ENCODE measurements around the gene HYAL1. TPM values are rescaled to one million over a fixed set of nuclear protein-coding genes. Genes with fewer than 3 reads are reported as not detected.
A peak's percentile ranks its signal among the peaks of the same experiment; 100 is the strongest.

The HYAL1 gene
- total RNA-seq, 1 experiment from 2014 or later = 0.37 TPM

DNA sequence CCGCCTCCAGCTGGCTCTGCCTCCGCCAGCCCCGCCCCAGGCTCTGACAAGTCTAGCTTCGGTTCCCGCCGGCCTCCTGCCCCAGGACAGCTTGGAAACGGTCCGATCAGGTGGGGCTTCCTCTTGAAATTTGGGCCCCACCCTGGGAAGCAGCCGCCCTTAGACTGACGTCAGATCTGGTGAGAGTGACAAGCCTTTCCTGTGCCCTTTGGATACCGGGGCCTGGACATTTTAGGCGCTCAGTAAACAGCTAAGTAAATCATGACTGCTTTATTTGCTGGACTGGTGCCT, 3.8 kb downstream of the HYAL1 start:
- no peak for DNase-seq (ENCODE audit: low spot score)
- H3K27ac ChIP-seq (ENCODE audit: low read depth, low read length, poor library complexity, severe bottlenecking) = peak overlapping the region; percentile 70
- H3K36me3 ChIP-seq (ENCODE audit: insufficient read depth, low read length, poor library complexity, severe bottlenecking) = no peaks in the 10 kb centered on the region
- POLR2A ChIA-PET (ENCODE audit: low non-redundant PET) = interaction anchor here (0.9 kb wide), 1 partner anchor 29 kb away, joined by 5 read pairs; no protein-coding TSS in a partner anchor
- H3K4me1 ChIP-seq (ENCODE audit: insufficient read depth, low read length, poor library complexity, severe bottlenecking) = peaks cover 5% of the 10 kb centered on the region
- no peaks in the 10 kb centered on the region for H3K9me3 ChIP-seq (ENCODE audit: low read depth, low read length, poor library complexity, severe bottlenecking)
- BruUV-seq (replicated peaks) = no TSS peak
- TF ChIP-seq, protein P1, sequence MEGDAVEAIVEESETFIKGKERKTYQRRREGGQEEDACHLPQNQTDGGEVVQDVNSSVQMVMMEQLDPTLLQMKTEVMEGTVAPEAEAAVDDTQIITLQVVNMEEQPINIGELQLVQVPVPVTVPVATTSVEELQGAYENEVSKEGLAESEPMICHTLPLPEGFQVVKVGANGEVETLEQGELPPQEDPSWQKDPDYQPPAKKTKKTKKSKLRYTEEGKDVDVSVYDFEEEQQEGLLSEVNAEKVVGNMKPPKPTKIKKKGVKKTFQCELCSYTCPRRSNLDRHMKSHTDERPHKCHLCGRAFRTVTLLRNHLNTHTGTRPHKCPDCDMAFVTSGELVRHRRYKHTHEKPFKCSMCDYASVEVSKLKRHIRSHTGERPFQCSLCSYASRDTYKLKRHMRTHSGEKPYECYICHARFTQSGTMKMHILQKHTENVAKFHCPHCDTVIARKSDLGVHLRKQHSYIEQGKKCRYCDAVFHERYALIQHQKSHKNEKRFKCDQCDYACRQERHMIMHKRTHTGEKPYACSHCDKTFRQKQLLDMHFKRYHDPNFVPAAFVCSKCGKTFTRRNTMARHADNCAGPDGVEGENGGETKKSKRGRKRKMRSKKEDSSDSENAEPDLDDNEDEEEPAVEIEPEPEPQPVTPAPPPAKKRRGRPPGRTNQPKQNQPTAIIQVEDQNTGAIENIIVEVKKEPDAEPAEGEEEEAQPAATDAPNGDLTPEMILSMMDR (conservative IDR thresholded peaks at IDR 0.05; ENCODE audit: low read depth, low read length) = no peak
- TF ChIP-seq EZH2 (IDR thresholded peaks at IDR 0.05; ENCODE audit: borderline replicate concordance, low read depth, low read length, poor library complexity, severe bottlenecking) = no peak
- H3K27me3 ChIP-seq (replicated peaks; ENCODE audit: insufficient read depth, low read depth, low read length, poor library complexity) = no peaks in the 10 kb centered on the region
- intact Hi-C loops (cut with micrococcal nuclease; ENCODE audit: unreplicated experiment) = no loop called here
- H3K4me3 ChIP-seq (ENCODE audit: low read depth, low read length, poor library complexity, severe bottlenecking) = peak overlapping the region; percentile 68
- CTCF ChIA-PET = interaction anchor here (0.9 kb wide), 1 partner anchor 18 kb away, joined by 14 read pairs; no protein-coding TSS in a partner anchor

DNA sequence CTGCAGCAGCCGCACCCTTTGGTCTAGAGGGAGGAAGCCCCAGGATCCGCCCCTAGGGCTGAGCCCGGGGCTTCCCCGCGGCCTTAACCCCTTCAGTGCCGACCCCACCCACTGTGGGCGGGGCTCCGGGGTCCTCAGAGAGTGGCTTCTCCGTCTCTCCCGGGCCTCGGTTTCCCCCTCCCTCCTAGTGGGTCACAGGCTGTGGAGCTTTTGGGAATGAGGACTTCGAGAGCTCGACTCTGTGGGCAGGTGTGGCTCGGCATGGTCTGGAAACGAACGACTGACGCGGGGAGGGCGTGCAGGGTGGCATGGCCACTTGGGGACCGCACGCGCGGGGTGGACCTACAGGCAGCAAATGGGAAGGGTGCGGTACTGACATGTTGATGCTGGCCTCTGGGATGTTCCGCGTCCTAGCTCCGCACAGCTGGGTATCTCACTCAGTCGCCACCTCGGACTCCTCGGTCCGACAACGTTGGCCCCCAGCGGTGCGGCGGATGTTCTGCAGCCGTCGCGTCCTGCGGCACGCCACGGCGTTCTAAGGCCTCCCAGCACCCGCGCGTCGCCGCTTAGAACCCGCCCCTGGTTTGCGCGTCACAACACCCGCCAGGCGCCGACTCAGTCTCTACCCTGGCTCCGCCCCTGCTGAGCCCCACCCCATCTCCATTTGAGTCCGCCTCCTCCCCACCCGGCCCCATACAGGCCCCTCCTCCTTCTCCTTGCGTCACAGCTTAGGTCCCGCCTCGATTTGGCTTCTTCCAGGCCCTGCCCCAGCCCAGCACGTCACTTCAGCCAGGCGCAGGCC, 4.3 kb downstream of the HYAL1 start, which contains the start of the genes HYAL3 and NAA80:
Gene HYAL3, minus strand, starts transcription at position 570 of the 802 bp plus-strand sequence. CDS start 3,803 bp downstream, outside the sequence.
Gene NAA80, minus strand, starts transcription at position 570 of the 802 bp plus-strand sequence. CDS start 1,942 bp downstream, outside the sequence.
- POLR2A ChIA-PET (ENCODE audit: low non-redundant PET) = interaction anchor here (0.9 kb wide), 1 partner anchor 30 kb away, joined by 5 read pairs; no protein-coding TSS in a partner anchor
- Histone ChIP-seq H3K4me3 (ENCODE audit: low read depth, low read length, poor library complexity, severe bottlenecking) (peak within 1 kb of the TSS; percentile 68), H3K27me3 (replicated peaks; ENCODE audit: insufficient read depth, low read depth, low read length, poor library complexity) (no peaks in the 10 kb centered on the region), H3K4me1 (ENCODE audit: insufficient read depth, low read length, poor library complexity, severe bottlenecking) (peaks cover 5% of the 10 kb centered on the region), H3K36me3 (ENCODE audit: insufficient read depth, low read length, poor library complexity, severe bottlenecking) (no peaks in the 10 kb centered on the region), H3K9me3 (ENCODE audit: low read depth, low read length, poor library complexity, severe bottlenecking) (no peaks in the 10 kb centered on the region), H3K27ac (ENCODE audit: low read depth, low read length, poor library complexity, severe bottlenecking) (peak within 1 kb of the TSS; percentile 82)
- intact Hi-C loops (cut with micrococcal nuclease; ENCODE audit: unreplicated experiment) = no loop called here
- TF ChIP-seq, protein P1 (conservative IDR thresholded peaks at IDR 0.05; ENCODE audit: low read depth, low read length) = 0 out of 2 replicates have a peak, but pooled peaks have one; percentile 21
- no peak for TF ChIP-seq EZH2 (IDR thresholded peaks at IDR 0.05; ENCODE audit: borderline replicate concordance, low read depth, low read length, poor library complexity, severe bottlenecking)
- CTCF ChIA-PET = interaction anchor here (0.9 kb wide), 1 partner anchor 17 kb away, joined by 14 read pairs; no protein-coding TSS in a partner anchor
- peak; percentile 95 for DNase-seq (ENCODE audit: low spot score)
- no TSS peak for BruUV-seq (replicated peaks)

DNA sequence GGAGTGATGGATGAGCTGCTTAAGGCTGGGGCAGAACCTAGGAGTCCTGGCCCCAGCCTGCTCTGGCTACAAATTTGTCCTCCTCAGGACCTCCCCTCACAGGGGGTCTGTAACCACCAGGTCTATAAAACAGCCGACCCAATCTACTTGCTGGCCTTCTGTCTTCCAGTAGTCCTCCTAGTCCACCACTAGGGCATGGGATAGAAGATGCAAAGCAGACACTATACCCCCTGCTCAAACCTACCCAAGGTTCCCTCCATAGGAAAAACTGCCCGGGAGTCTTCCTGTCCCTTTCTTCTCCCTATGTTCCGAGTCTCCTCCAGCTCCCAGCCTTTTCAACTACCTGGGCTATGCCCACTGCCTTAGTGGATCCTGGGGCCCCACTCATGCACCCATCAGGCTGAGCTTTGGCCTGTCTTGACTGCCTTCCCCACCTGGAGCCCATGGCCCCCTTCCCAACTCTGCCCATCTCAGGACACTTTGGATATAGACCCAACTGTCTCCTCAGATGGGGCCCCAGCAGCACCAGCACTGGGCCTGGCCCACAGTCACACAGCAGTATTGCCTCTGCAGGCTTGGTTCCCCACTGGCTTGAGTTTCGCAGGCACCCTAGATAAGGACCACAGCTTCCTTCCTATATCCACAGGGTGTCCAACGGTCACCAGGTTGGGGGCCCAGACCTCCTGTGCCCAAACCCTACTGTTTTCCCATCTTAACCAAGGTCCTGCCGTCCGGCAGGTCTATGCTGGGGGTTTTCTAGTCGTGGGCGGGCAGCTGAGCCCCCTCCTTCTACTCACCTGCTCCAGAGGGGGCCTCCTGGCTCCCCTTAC, 5.3 kb downstream of the HYAL1 start:
- intact Hi-C loops (cut with micrococcal nuclease; ENCODE audit: unreplicated experiment) = no loop called here
- ChIA-PET POLR2A (ENCODE audit: low non-redundant PET) (no interaction called here), CTCF (no interaction called here)

More for the DNA sequence above, 5.3 kb downstream of the HYAL1 start:
- Histone ChIP-seq H3K9me3 (ENCODE audit: low read depth, low read length, poor library complexity, severe bottlenecking) (no peaks in the 10 kb centered on the region), H3K27ac (ENCODE audit: low read depth, low read length, poor library complexity, severe bottlenecking) (peak overlapping the region; percentile 82), H3K4me3 (ENCODE audit: low read depth, low read length, poor library complexity, severe bottlenecking) (peak overlapping the region; percentile 68), H3K27me3 (replicated peaks; ENCODE audit: insufficient read depth, low read depth, low read length, poor library complexity) (no peaks in the 10 kb centered on the region), H3K4me1 (ENCODE audit: insufficient read depth, low read length, poor library complexity, severe bottlenecking) (peaks cover 5% of the 10 kb centered on the region), H3K36me3 (ENCODE audit: insufficient read depth, low read length, poor library complexity, severe bottlenecking) (no peaks in the 10 kb centered on the region)
- TF ChIP-seq, protein P1 (conservative IDR thresholded peaks at IDR 0.05; ENCODE audit: low read depth, low read length) = no peak
- TF ChIP-seq EZH2 (IDR thresholded peaks at IDR 0.05; ENCODE audit: borderline replicate concordance, low read depth, low read length, poor library complexity, severe bottlenecking) = no peak
- no peak for DNase-seq (ENCODE audit: low spot score)
- no TSS peak for BruUV-seq (replicated peaks)

Data from A673 (cell line).